HG03066 (cell line): ENCODE results near the gene HOXA5.

Experiments used
- ATAC-seq: cut with Tn5 transposase; IDR thresholded peaks from one replicate; pipeline ENCODE4 v1.9.1; 2021; ENCODE audit warnings: low read depth; ENCODE audit not compliant: unreplicated experiment

Gene HOXA5

DNA sequence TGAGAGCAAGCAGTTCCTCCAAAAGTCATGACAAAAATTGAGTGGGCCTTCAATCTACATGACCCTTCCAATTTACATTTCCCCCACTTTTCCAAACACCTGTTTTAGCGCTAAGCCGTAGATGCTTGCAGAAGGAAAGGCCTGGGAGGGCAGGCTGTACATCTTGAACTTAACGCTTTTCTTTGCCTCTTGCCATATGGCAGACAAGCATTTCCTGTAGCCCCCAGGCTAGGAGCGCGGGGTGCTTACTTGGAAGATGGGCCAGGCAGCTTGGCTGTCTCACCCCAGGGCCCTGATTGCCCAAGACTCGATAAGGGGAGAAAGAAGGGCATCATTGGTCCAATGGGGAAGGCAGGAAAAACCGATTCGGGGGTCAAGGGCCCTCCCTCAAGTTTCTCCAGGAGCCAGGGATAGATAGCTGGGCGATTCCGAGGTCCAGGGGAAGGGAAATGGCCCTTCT lies 28.9 kb upstream of the HOXA5 start:
- ATAC-seq, result no peak

DNA sequence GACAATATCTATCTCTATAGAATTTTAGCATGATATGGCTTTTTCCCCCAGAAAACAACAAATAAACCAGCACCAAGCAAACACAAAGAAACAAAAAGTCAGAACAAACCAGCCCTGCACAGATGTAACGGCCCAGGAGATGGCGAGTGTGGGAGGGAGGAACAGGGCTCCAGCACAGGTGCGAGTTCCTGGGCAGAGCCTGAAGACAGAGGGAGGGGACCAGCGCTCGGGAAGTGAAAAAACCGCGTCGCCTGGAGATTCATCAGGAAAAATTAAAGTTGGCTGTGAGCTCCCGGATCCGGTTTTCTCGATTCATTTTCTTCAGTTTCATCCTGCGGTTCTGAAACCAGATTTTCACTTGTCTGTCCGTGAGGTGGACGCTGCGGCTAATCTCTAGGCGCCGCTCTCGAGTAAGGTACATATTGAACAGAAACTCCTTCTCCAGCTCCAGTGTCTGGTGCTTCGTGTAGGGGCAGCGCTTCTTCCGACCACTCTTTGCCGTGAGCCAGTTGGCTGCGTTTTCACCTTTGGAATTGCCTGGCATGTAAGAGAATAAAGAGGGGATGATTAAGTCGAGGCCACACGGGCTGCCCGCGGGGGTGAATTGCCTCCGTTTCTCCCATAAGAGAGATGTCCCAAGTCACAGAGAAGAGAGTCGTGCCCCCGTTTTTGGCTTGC lies 28.3 kb upstream of the HOXA5 start:
- no peak for ATAC-seq

- ATAC-seq, result no peak
These were observed 27.8 kb upstream of the HOXA5 start for GRCh38 chr7:27171325-27171636.

DNA sequence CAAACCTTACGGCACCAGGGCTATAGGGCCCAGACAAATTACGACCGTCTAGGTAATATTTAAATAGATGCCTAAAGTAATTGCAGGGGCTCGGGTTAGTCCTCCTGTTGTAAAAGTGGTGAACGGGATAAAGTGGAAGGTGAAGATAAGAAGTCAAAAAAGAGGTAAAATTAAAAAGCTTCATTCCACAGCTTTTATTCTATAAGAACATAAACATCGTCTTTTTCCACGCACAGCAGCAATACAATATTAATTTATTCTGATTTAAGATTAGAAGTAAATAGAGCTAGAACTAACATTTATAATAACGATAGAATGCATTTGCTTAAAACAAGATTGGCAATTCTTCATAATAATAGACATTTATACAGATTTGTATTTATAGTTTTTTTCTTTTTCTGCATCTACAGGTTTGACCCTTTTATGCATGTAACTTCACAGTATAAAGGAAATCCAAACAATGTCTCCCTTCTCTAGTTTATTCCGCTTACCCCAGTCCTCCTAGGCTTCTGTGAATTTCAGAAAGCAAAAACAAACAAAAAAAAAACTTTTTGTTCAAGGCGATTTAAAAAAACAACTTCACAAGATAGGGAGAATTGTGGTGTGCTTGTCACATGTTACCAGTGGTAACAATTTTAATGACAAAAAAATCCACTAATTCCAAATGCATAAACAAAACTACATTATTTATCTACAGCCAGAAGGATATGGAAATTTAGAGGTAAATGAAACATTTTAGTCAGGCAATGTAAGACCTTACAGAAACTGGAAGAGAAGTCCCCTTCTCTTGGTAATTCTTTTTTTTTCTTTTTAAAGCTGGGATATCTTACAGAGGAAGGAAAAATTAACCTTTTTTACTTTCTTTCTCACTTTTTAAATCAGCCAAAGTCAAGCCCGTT lies 27.2 kb upstream of the HOXA5 start:
- ATAC-seq, result no peak

GRCh38 chr7:27169658-27170425 lies 26.4 kb upstream of the HOXA5 start:
- ATAC-seq, result no peak

GRCh38 chr7:27168265-27168947 lies 24.9 kb upstream of the HOXA5 start:
- ATAC-seq, result no peak

DNA sequence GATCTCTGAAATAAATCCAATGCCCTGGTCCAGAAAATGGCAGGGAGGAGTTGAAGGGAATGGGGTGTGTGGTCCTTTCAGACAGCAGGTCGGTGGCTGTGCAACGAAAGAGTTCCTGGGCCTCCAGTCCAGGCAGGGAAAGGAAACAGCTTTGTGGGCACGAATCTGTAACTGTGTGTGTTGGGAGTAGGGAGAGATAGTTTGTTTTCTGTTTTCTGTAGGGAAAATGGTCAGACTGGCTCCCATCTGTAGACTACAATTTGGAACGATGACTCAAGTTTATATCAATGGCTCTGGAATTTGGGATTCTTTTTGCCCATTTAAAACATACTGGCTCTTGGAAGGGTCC lies 24.4 kb upstream of the HOXA5 start:
- ATAC-seq, result no peak

- no peak for ATAC-seq
These were observed 23.3 kb upstream of the HOXA5 start for GRCh38 chr7:27166531-27167505.

DNA sequence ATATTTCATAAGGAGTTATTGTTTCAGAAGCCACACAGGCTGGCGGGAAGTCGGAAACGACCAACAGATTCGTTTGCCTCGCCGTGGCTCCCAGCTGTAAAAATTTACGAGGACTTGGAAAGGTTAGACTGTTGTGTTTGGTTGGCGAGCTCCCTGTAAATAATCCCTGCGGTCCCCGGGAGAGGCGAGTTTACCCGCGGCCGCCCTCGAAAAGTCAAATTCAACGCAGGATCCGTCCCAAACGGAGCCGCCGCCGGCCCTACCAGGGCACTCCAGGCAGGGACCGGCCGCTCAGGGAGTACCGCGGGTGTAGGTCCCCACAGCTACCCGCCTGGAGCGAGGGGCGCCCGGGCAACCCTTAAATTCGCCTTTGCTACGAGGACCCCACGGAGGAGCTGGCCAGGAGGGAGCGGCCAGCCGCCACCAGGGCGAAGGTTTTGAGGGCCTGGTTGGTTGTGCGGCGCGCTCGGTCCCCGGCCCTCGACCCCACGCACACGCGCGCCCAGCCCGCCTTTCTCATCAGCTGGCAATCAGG lies 22.6 kb upstream of the HOXA5 start:
- no peak for ATAC-seq

DNA sequence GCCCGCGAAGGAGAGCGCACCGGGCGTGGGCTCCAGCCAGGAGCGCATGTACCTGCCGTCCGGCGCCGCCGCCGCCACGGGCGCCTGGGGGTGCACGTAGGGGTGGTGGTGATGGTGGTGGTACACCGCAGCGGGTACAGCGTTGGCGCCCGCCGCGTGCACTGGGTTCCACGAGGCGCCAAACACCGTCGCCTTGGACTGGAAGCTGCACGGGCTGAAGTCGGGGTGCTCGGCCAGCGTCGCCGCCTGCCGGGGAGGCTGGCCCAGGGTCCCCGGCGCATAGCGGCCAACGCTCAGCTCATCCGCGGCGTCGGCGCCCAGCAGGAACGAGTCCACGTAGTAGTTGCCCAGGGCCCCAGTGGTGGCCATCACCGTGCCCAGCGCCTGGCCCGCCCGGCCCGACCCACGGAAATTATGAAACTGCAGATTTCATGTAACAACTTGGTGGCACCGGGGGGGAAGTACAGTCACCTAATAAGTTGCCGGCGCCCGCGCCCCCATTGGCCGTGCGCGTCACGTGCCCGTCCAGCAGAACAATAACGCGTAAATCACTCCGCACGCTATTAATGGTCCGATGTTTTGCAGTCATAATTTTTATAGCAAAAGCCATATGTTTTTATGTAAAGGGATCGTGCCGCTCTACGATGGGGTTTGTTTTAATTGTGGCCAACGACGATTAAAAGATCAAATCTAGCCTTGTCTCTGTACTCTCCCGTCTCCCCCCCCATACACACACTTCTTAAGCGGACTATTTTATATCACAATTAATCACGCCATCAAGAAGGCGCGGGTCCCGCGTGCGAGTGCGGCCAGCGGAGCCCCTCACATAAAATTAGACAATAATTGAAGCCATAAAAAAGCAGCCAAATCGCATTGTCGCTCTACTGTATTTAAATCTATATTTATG lies 21.9 kb upstream of the HOXA5 start, which contains the start of gene HOXA9:
HOXA9 (minus strand) TSS at position 449 of the 907 bp plus-strand sequence; CDS start at position 369, 80 bp downstream.
- ATAC-seq, result no peak

DNA sequence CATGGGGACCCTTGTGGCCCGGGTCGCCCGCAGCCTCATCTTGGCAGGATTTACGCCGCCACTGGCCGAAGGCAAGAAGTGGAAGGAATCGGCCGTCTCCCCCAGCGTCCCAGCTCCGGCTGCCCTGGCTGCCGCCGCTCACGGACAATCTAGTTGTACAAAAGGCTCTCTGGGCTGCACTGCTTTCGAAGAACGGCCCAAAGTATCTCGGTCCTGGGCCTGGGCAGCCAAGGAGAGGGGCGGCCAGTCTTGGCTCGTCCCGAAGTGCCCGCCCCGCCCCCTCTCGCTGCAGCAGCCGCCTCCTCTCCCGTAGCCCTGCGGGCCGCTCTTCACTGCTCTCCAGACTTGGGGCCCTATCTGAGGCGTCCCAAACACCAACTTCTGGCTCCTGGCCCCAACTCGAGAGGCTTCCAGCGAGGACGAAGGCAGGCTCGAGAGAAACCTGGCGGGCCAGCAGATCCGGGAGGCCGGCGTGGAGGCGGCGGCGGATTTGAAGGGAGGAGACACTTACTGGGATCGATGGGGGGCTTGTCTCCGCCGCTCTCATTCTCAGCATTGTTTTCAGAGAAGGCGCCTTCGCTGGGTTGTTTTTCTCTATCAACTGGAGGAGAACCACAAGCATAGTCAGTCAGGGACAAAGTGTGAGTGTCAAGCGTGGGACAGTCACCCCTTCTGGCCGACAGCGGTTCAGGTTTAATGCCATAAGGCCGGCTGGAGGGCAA lies 21.0 kb upstream of the HOXA5 start:
- ATAC-seq, result no peak

DNA sequence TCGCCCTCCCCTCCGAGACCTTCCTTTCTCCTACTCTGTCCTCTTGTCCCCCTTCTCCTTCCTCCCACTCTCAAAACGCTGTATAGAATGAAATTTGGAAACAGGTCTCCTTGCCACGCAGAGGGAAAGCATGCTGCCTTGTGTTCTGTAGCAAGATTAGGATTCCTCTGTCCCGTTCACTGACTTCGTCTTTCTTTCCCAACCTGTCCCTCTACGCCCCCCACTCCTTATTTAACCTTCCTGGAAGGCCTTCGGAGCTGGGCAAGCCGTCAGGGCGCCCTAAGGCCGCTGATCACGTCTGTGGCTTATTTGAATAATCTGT lies 20.5 kb upstream of the HOXA5 start:
- ATAC-seq, result no peak

- no peak for ATAC-seq
These were observed 20.0 kb upstream of the HOXA5 start for GRCh38 chr7:27163288-27164044.

GRCh38 chr7:27162561-27163287 lies 19.2 kb upstream of the HOXA5 start:
- no peak for ATAC-seq

- no peak for ATAC-seq
These were observed 18.5 kb upstream of the HOXA5 start for GRCh38 chr7:27161721-27162560.
